ENCODE results near the gene MRPL32.

MRPL32 gene

DNA sequence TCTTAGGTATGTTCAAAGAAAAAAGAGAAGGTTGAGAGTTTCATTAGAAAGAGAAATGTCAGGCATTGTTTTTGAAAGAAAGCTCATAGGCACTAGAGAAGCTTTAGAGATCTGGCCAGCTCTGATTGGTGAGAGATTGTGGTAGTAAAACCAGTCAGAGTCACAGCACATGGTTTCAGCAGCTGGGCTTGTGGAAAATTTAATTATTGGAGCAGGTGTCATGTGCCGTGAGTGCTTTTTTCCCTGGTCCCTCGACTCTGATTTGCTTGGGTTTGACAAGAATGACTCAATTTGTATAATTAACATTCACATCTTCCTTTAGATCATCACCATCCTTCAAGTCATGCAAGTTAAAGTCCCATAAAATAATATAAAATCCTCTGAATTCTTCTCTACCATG lies 35.2 kb downstream of the MRPL32 start:
- no peak for DNase-seq

DNA sequence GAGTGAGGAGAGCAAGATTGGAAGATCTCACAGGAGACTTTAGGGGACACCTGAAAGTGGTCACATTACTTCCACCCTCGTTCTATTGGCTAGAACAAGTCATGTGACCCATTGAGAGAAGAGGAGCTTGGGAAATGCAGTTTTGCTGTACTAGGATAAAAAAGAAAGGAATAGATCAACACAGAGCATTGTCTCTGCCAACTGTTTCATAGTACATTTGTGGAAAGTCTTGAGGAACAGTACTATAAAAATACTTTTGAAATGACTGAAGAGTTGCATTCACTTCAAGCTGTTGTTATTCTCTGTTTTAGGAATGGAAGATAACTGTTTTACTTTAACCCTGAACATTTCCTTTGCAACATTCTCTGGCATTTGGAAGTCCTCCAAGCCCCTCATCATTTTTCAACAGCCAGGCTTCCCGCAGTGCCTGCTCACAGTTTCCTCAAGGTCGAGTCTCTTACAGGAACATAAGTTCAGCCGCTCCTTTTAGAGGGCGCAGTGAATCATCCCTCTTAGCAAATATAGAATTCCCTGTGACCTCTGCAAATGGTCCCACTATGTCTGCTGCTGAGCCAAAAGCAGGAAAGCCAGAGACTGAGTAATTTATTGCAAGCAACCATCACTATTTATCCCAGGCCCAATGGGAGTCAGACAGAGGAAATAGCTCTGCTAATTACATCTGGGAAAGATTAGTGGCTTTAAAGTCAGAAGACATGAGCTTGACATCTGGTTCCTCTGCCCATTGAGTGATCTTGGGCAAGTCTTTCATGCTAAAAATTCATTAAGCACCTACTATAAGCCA lies 40.7 kb downstream of the MRPL32 start:
- no peak for DNase-seq

DNA sequence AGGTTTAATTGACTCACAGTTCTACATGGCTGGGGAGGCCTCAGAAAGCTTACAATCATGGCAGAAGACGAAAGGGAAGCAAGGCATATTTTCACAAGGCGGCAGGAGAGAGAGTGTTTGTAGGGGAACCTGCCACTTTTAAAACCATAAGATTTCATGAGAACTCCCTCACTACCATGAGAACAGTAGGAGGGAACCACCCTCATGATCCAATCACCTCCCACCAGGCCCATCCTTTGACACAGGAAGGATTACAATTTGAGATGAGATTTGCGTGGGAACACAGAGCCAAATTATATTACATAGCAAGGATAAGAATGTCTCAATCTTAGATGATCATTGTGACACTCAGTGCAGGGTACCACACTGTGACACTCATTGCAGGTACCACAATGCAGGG lies 44.2 kb downstream of the MRPL32 start:
- no peak for DNase-seq

GRCh38 chr7:42978496-42978895 lies 46.3 kb downstream of the MRPL32 start:
- DNase-seq, result no peak

DNA sequence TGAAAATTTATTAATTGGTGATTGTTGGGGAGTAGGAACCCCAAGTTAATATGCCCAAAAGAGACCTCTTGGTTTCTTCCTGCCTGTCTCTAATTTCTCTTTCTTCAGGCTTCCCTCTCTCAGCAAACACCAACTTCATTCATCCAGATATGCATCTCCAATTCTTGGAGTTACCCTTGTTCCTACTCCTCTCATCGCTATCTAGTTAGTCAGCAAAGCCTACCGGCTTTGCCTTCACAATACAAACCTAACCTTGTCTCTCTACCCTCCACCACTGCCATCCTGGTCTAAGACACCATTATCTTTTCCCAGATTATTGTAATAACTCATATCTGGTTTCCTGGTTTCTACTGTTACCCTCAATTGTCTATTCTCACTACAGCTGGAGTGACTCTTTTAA lies 47.9 kb downstream of the MRPL32 start:
- no peak for DNase-seq

- DNase-seq, result no peak
Measured at GRCh38 chr7:42980514-42980913, 48.3 kb downstream of the MRPL32 start.

- DNase-seq, result no peak
Measured at GRCh38 chr7:42981601-42982000, 49.4 kb downstream of the MRPL32 start.

GRCh38 chr7:42982604-42983115 lies 50.5 kb downstream of the MRPL32 start:
- no peak for DNase-seq

GRCh38 chr7:42984137-42984536 lies 52.0 kb downstream of the MRPL32 start:
- DNase-seq, result no peak

DNA sequence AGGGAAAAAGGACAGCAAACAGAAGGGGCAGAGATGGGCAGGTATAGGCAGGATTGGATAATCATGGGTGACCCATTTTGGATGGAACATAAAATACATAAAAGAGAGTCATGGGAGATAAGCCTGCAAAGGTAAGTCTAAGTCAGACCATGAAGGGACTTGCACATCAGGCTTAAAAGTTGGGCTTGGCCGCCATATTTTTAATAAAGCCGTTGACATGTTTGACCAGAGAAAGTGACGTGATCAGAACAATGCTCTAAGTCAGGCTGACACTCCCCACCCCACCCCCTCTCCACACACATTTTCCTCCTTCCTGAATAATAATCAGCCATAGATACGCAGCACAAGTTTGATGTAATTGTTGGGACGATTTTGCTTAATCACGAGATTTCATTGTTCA lies 54.0 kb downstream of the MRPL32 start:
- no peak for DNase-seq

GRCh38 chr7:42986781-42987248 lies 54.6 kb downstream of the MRPL32 start:
- DNase-seq, result no peak
